Heart right ventricle (tissue), 16 donors: ENCODE data around the gene STRN3. TPM values are rescaled to one million over a fixed set of nuclear protein-coding genes. Genes with fewer than 3 reads are reported as not detected.

ENCODE experiments used
- ATAC-seq, 8 donors: fragments of 200-7000 bp; cut with Tn5 transposase; one replicate each; pipeline ENCODE4 v1.9.1; 2020; ENCODE audit warnings: mild to moderate bottlenecking in 8 of 8, moderate library complexity in 8 of 8, moderate number of reproducible peaks in 1 of 8
- DNase-seq, 2 donors: peaks; one replicate each; pipeline ENCODE4 v3.0.0-alpha.2; 2020
- H3K27ac ChIP-seq, 10 donors: fragments of 200-600 bp; sonication (generic) in 2 of 10; one replicate each; pipeline versions ENCODE4 v1.5.0 to v1.8.0; 2020 to 2022; ENCODE audit warnings: mild to moderate bottlenecking in 3 of 10
- H3K27me3 ChIP-seq, 7 donors: fragments of 200-600 bp; one replicate each; pipeline ENCODE4 v1.8.0; 2021 to 2022; ENCODE audit warnings: mild to moderate bottlenecking in 2 of 7
- H3K36me3 ChIP-seq, 9 donors: fragments of 200-600 bp; sonication (generic) in 1 of 9; one replicate each; pipeline versions ENCODE4 v1.5.0 to v1.8.0; 2020 to 2022; ENCODE audit warnings: mild to moderate bottlenecking in 2 of 9
- H3K4me1 ChIP-seq, 9 donors: fragments of 200-600 bp; sonication (generic) in 1 of 9; one replicate each; pipeline versions ENCODE4 v1.5.0 to v1.8.0; 2020 to 2022; ENCODE audit warnings: mild to moderate bottlenecking in 4 of 9
- H3K4me3 ChIP-seq, 10 donors: fragments of 200-600 bp; sonication (generic) in 2 of 10; one replicate each; pipeline versions ENCODE4 v1.5.0 to v1.8.0; 2020 to 2022; ENCODE audit warnings: mild to moderate bottlenecking in 7 of 10, moderate library complexity in 2 of 10
- H3K9me3 ChIP-seq, 11 donors: fragments of 200-600 bp in 10 of 11; sonication (generic) in 2 of 11; one replicate each; pipeline versions ENCODE4 v1.5.0 to v1.8.0; 2013 to 2022; ENCODE audit warnings: mild to moderate bottlenecking in 2 of 11, control low read depth in 1 of 11, moderate library complexity in 1 of 11
- WGBS, 2 donors: extraction: QIAGEN DNeasy Blood & Tissue Kit; methylation state at CpG; one replicate each; pipeline ENCODE4 v1.1.7; 2013; ENCODE audit warnings: inconsistent platforms in 1 of 2; 5-methylcytosine and 5-hydroxymethylcytosine counted together
- intact Hi-C, 10 donors: fragments of 100-400 bp; cut with DNase I; formaldehyde crosslinking; loops; one replicate each; pipeline versions ENCODE4 v1.11.1 to v1.14.2; 2022
- long read RNA-seq, 3 donors: library from polyadenylated mRNA; unstranded; transcript quantifications; one replicate each; pipeline ENCODE4 v2.0.0, GENCODE V29; 2020 to 2021
- polyA plus RNA-seq, 2 donors: library from polyadenylated mRNA; stranded (reverse); fragments of 200-250 nt; gene quantifications; one replicate each; pipeline ENCODE4 v1.2.3, GENCODE V29; 2013
- total RNA-seq, 10 donors: library from RNA; stranded (reverse); fragmentation: NEBNext Ultra II Directional in 3 of 10; extraction: Animal tissue kit (Norgen Biotek cat#: 25700) in 3 of 10; gene quantifications; one replicate each; pipeline versions ENCODE4 v1.2.1 to v1.2.4, GENCODE V29; 2021 to 2023
- TF ChIP-seq, protein P1 (sequence below), 9 donors: fragments of 200-600 bp; sonication (generic) in 2 of 9; IDR thresholded peaks; one replicate each; pipeline versions ENCODE4 v1.5.0 to v1.8.0; 2021 to 2022; ENCODE audit warnings: antibody characterized with exemption in 9 of 9, mild to moderate bottlenecking in 5 of 9, moderate library complexity in 1 of 9
- donor health status: Arrhythmogenic right ventricular cardiomyopathy.
- donor health status: ischemic (EF 13 %, LVEDD 7.1; RV severe dilation, severe dysfunction).
- donor health status: healthy with polysubstance abuse.
- donor health status: DM: no; HTN: yes; CAD: no.
- donor health status: DM: no; HTN: no; CAD: no.
- donor health status: ischemic (EF 25% LVEDD 6.9; RV normal size, moderate dysfunction).
- donor health status: ischemic (EF 25% LVEDD 5.7; RV mildly dilated, moderate dysfunction).
- donor health status: healthy.
- donor health status: DM: yes; HTN: yes; CAD: no.
- donor health status: Ischemic cardiomyopathy.
- donor health status: ischemic (EF 35%, LVEDD 5.7; RV mildly dilated, moderate dysfunction).
- donor health status: nonischemic (EF 11% LVEDD 7.7; RV severe dilation, severe dysfunction).
- donor health status: DM: yes; HTN: yes; CAD: no.
- donor health status: PGD.
- donor health status: ischemic (EF 29% LVEDD 5.4; RV normal size, mild dysfunction).
- donor health status: nonischemic (EF 23%, LVEDD 6.1; RV moderate dilation, normal function).

The STRN3 gene, protein sequence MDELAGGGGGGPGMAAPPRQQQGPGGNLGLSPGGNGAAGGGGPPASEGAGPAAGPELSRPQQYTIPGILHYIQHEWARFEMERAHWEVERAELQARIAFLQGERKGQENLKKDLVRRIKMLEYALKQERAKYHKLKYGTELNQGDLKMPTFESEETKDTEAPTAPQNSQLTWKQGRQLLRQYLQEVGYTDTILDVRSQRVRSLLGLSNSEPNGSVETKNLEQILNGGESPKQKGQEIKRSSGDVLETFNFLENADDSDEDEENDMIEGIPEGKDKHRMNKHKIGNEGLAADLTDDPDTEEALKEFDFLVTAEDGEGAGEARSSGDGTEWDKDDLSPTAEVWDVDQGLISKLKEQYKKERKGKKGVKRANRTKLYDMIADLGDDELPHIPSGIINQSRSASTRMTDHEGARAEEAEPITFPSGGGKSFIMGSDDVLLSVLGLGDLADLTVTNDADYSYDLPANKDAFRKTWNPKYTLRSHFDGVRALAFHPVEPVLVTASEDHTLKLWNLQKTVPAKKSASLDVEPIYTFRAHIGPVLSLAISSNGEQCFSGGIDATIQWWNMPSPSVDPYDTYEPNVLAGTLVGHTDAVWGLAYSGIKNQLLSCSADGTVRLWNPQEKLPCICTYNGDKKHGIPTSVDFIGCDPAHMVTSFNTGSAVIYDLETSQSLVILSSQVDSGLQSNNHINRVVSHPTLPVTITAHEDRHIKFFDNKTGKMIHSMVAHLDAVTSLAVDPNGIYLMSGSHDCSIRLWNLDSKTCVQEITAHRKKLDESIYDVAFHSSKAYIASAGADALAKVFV
- total RNA-seq (10 to 100 TPM; 42.1 to 60.4 (median 52.5) TPM), polyA plus RNA-seq (10 to 100 TPM; 10.5 to 13.8 TPM)
- long read RNA-seq, donor 1, transcript STRN3-201 (16 exons, 3,970 nt) = major isoform, 42 of 59 reads
- long read RNA-seq, donor 1, partial matches to known transcripts = 3 of 59 reads
- long read RNA-seq, donor 1, other reads (novel, unspliced or antisense) = 14 of 59 reads
- long read RNA-seq, donor 2, transcript STRN3-201 (16 exons, 3,970 nt) = major isoform, 55 of 77 reads
- long read RNA-seq, donor 2, partial matches to known transcripts = 5 of 77 reads
- long read RNA-seq, donor 2, other reads (novel, unspliced or antisense) = 17 of 77 reads
- long read RNA-seq, donor 3, partial matches to known transcripts = 2 of 16 reads
- long read RNA-seq, donor 3, other reads (novel, unspliced or antisense) = 14 of 16 reads

DNA sequence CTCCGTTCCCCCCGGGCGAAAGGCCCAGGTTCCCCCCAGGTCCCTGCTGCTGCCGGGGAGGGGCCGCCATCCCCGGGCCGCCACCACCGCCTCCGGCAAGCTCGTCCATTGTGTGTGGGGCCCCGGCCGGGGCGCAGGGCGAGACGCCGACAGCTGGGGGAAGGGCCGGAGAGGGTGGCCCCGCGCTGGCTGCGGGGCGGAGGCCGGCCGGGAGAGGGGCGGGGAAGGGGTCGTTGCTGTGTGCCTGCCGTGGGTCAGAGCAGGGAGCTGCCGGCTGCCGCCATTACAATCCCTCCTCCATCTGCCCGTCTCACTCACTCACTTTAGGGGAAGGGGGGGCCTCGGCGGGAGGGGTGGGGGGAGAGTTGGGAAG lies at the start of gene STRN3:
Gene STRN3 (minus strand): TSS at position 303 of the 373 bp plus-strand sequence. CDS start 194 bp downstream, at position 109.
- Histone ChIP-seq H3K4me3 (peak within 1 kb of the TSS; percentile 68 to 99 (median 96)), H3K4me1 (peaks cover 0 to 39% (median 28%) of the 10 kb centered on the region in 9 donors), H3K27ac (peak within 1 kb of the TSS; percentile 97 to 100 (median 98)), H3K27me3 (no peaks in the 10 kb centered on the region), H3K9me3 (no peaks in the 10 kb centered on the region), H3K36me3 (peaks cover 0 to 18% (median 0%) of the 10 kb centered on the region in 9 donors)
- no peak for ATAC-seq
- intact Hi-C loops = loop anchor here in 3 of 10 donors (5.0 to 10.0 kb wide), 3 partner anchors 34 to 179 kb away; partner anchors contain the start of gene HECTD1 (in 1 of the 3)
- TF ChIP-seq, protein P1, sequence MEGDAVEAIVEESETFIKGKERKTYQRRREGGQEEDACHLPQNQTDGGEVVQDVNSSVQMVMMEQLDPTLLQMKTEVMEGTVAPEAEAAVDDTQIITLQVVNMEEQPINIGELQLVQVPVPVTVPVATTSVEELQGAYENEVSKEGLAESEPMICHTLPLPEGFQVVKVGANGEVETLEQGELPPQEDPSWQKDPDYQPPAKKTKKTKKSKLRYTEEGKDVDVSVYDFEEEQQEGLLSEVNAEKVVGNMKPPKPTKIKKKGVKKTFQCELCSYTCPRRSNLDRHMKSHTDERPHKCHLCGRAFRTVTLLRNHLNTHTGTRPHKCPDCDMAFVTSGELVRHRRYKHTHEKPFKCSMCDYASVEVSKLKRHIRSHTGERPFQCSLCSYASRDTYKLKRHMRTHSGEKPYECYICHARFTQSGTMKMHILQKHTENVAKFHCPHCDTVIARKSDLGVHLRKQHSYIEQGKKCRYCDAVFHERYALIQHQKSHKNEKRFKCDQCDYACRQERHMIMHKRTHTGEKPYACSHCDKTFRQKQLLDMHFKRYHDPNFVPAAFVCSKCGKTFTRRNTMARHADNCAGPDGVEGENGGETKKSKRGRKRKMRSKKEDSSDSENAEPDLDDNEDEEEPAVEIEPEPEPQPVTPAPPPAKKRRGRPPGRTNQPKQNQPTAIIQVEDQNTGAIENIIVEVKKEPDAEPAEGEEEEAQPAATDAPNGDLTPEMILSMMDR (IDR thresholded peaks at IDR 0.05) = no peak
- WGBS, 2 donors = 0% methylated on average over 27 to 31 of the region's 31 CpGs
- DNase-seq = no peak

DNA sequence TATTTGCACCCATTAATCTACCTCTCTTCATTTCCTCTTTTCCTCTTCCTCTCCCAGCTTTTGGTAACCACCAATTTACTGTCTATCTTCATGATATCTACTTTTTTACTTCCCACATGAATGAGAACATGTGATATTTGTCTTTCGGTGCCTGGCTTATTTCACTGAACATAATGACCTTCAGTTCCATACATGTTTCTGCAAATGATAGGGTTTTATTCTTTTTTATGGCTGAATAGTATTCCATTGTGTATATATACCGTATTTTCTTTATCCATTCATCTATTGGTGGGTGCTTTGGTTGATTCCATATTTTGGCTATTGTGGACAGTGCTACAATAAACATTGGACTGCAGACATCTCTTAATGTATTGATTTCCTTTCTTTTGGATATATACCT lies 49.0 kb upstream of the STRN3 start:
- Histone ChIP-seq H3K27me3 (no peaks in the 10 kb centered on the region), H3K9me3 (peaks cover 0 to 5% (median 0%) of the 10 kb centered on the region in 11 donors), H3K36me3 (peaks cover 0 to 51% (median 0%) of the 10 kb centered on the region in 9 donors), H3K27ac (no peak overlapping the region), H3K4me3 (no peak overlapping the region), H3K4me1 (peaks cover 0 to 13% (median 9%) of the 10 kb centered on the region in 9 donors)
- 100% methylated on average over 2 of the region's 2 CpGs for WGBS, 2 donors
- intact Hi-C loops = loop anchor here in 1 of 10 donors (5.0 kb wide), 1 partner anchor 38 kb away; no protein-coding TSS in a partner anchor
- ATAC-seq (no peak), DNase-seq (no peak)
- TF ChIP-seq, protein P1 (IDR thresholded peaks at IDR 0.05) = no peak

DNA sequence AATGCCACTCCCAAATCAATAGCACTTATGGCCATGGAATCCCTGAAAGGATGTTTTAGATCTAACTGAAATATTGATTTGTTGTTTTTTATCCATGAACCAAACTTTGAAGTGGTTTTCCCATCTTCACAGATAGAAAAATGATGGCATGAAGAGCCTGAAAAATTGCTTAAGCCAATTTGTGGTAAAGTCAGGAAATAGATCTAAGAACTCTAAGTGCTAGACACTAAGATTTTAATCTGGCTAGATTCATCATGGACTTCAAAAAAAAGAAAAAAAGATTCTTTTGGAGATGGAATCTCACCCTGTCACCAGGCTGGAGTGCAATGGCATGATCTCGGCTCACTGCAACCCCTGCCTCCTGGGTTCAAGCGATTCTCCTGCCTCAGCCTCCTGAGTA lies 45.0 kb upstream of the STRN3 start:
- DNase-seq = no peak
- H3K9me3 ChIP-seq = peaks cover 0 to 5% (median 0%) of the 10 kb centered on the region in 11 donors
- H3K27me3 ChIP-seq = no peaks in the 10 kb centered on the region
- no peak overlapping the region for H3K4me3 ChIP-seq
- H3K36me3 ChIP-seq = peaks cover 0 to 72% (median 0%) of the 10 kb centered on the region in 9 donors
- WGBS, 2 donors = 98 to 100% methylated on average over 2 of the region's 2 CpGs
- H3K27ac ChIP-seq = no peak overlapping the region
- intact Hi-C loops = no loop called here
- TF ChIP-seq, protein P1 (IDR thresholded peaks at IDR 0.05) = no peak
- no peak for ATAC-seq
- peaks cover 0 to 10% (median 0%) of the 10 kb centered on the region in 9 donors for H3K4me1 ChIP-seq
